Spleen (tissue), 11 donors: ENCODE data around the gene EEF2. TPM values are rescaled to one million over a fixed set of nuclear protein-coding genes. Genes with fewer than 3 reads are reported as not detected.
A peak's percentile ranks its signal among the peaks of the same experiment; 100 is the strongest.

Source experiments
- DNase-seq: peaks from one replicate; pipeline ENCODE4 v3.0.0-alpha.2; 2020
- H3K27ac ChIP-seq, 8 donors: fragments of 200-600 bp; sonication (generic) in 7 of 8; 1 replicate in 4 of 8; 2 replicates in 4 of 8; pipeline versions ENCODE4 v1.5.0 to v1.8.0; 2016 to 2021; ENCODE audit warnings: inconsistent platforms in 4 of 8, mild to moderate bottlenecking in 4 of 8, moderate library complexity in 1 of 8
- H3K27me3 ChIP-seq, 7 donors: fragments of 200-600 bp; sonication (generic) in 6 of 7; replicated peaks in 1 of 7; 1 replicate in 4 of 7; 2 replicates in 3 of 7; pipeline versions ENCODE4 v1.5.0 to v1.8.0; 2016 to 2021; ENCODE audit warnings: inconsistent platforms in 3 of 7, mild to moderate bottlenecking in 1 of 7
- H3K36me3 ChIP-seq, 6 donors: fragments of 200-600 bp; sonication (generic) in 5 of 6; 1 replicate in 4 of 6; 2 replicates in 2 of 6; pipeline versions ENCODE4 v1.5.0 to v1.8.0; 2016 to 2021; ENCODE audit warnings: inconsistent platforms in 2 of 6
- H3K4me1 ChIP-seq, 6 donors: fragments of 200-600 bp; sonication (generic) in 5 of 6; 1 replicate in 3 of 6; 2 replicates in 3 of 6; pipeline versions ENCODE4 v1.5.0 to v1.8.0; 2016 to 2021; ENCODE audit warnings: inconsistent platforms in 3 of 6
- H3K4me3 ChIP-seq, 8 donors: fragments of 200-600 bp; sonication (generic) in 7 of 8; 1 replicate in 4 of 8; 2 replicates in 4 of 8; pipeline versions ENCODE4 v1.5.0 to v1.8.0; 2016 to 2021; ENCODE audit warnings: inconsistent platforms in 4 of 8, mild to moderate bottlenecking in 4 of 8, moderate library complexity in 2 of 8
- H3K9me3 ChIP-seq, 8 donors: fragments of 200-600 bp; sonication (generic) in 7 of 8; 1 replicate in 4 of 8; 2 replicates in 4 of 8; pipeline versions ENCODE4 v1.5.0 to v1.8.0; 2016 to 2021; ENCODE audit warnings: inconsistent platforms in 4 of 8
- POLR2A ChIP-seq, 3 donors: fragments of 450-650 bp; IDR thresholded peaks; one replicate each; pipeline ENCODE4 v1.5.1; 2017; ENCODE audit warnings: antibody characterized with exemption in 3 of 3, mild to moderate bottlenecking in 1 of 3
- POLR2AphosphoS5 ChIP-seq, 3 donors: sonication (generic); formaldehyde crosslinking; IDR thresholded peaks; one replicate each; pipeline ENCODE4 v1.5.1; 2017; ENCODE audit warnings: antibody characterized with exemption in 3 of 3
- WGBS, 5 donors: extraction: QIAGEN DNeasy Blood & Tissue Kit in 3 of 5; methylation state at CpG; one replicate each; pipeline versions ENCODE4 v1.1.5 to v1.1.7; 2013 to 2018; 5-methylcytosine and 5-hydroxymethylcytosine counted together
- intact Hi-C: fragments of 100-400 bp; cut with DNase I; formaldehyde crosslinking; loops from one replicate; pipeline ENCODE4 v1.15.0; 2023; ENCODE audit warnings: low total_unique reads
- polyA plus RNA-seq, 3 donors: library from polyadenylated mRNA; stranded (reverse); fragments of 200-250 nt; gene quantifications; one replicate each; pipeline ENCODE4 v1.2.1, GENCODE V29; 2013
- total RNA-seq, 7 donors: library from RNA; depleted of rRNA in 3 of 7; stranded (reverse); fragments of >200 nt in 3 of 7; fragmentation: NEBNext Ultra II Directional in 4 of 7; extraction: Animal tissue kit (Norgen Biotek cat#: 25700) in 4 of 7; gene quantifications; one replicate each; pipeline versions ENCODE4 v1.1.0 to v1.2.1, GENCODE V29; 2016 to 2021
- TF ChIP-seq, protein P1 (sequence below), 11 experiments: fragments of 200-600 bp in 7 of 11; fragments of 450-650 bp in 4 of 11; sonication (generic) in 4 of 11; IDR thresholded peaks in 8 of 11; conservative IDR thresholded peaks in 3 of 11; 1 replicate in 7 of 11; 2 replicates in 4 of 11; pipeline versions ENCODE4 v1.4.0 to v1.8.0; 2016 to 2021; ENCODE audit warnings: antibody characterized with exemption in 11 of 11, inconsistent platforms in 4 of 11, mild to moderate bottlenecking in 1 of 11
- donor health status: healthy with polysubstance abuse.
- donor health status: DM: no; HTN: no; CAD: no; lungs with moderate emphysema.
- donor health status: DM: no; HTN: no; CAD: no.
- donor health status: Bipolar disorder and iron deficiency.
- donor health status: healthy.
- donor health status: DM: no; HTN: no; CAD: no.
- donor health status: DM: yes; HTN: yes; CAD: no.

Gene EEF2
- total and polyA plus RNA-seq, 10 donors: 565 to 1,961 (median 1,262) TPM

DNA sequence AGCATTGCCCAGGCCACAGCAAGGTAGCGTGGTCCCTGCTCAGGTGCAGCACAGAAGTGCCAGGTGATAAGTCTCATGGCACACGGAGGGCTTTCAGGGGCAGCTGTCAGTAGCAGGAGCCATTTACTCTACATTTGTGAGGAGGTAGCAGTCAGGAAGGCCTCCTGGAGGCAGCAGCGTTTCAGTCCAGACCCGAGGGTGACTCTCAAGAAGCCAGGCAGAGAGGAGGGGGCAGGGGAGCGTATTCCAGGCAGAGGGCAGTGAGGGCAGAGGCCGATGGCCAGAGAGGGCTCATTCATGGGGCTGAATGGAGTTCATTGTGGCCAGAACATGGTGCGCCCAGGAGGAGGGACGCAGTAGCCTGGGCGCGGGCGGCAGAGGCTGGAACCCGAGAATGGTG lies 31.2 kb upstream of the EEF2 start:
- peaks cover 0 to 86% (median 38%) of the 10 kb centered on the region in 6 donors for H3K4me1 ChIP-seq
- no peak for DNase-seq
- TF ChIP-seq POLR2A (IDR thresholded peaks at IDR 0.05): no peak
- TF ChIP-seq, protein P1, sequence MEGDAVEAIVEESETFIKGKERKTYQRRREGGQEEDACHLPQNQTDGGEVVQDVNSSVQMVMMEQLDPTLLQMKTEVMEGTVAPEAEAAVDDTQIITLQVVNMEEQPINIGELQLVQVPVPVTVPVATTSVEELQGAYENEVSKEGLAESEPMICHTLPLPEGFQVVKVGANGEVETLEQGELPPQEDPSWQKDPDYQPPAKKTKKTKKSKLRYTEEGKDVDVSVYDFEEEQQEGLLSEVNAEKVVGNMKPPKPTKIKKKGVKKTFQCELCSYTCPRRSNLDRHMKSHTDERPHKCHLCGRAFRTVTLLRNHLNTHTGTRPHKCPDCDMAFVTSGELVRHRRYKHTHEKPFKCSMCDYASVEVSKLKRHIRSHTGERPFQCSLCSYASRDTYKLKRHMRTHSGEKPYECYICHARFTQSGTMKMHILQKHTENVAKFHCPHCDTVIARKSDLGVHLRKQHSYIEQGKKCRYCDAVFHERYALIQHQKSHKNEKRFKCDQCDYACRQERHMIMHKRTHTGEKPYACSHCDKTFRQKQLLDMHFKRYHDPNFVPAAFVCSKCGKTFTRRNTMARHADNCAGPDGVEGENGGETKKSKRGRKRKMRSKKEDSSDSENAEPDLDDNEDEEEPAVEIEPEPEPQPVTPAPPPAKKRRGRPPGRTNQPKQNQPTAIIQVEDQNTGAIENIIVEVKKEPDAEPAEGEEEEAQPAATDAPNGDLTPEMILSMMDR (IDR thresholded peaks at IDR 0.05 in 8 of 11, conservative IDR thresholded peaks at IDR 0.05 in 3 of 11): no peak
- TF ChIP-seq POLR2AphosphoS5 (IDR thresholded peaks at IDR 0.05): no peak
- WGBS, 5 donors: 88 to 94% (median 92%) methylated on average over 11 to 12 of the region's 12 CpGs
- peak overlapping the region in 5 of 8 donors; percentile 17 to 63 (median 46) for H3K27ac ChIP-seq
- intact Hi-C loops: no loop called here
- H3K36me3 ChIP-seq: peaks cover 0 to 96% (median 45%) of the 10 kb centered on the region in 6 donors
- H3K4me3 ChIP-seq: no peak overlapping the region
- H3K27me3 ChIP-seq: no peaks in the 10 kb centered on the region
- no peaks in the 10 kb centered on the region for H3K9me3 ChIP-seq

DNA sequence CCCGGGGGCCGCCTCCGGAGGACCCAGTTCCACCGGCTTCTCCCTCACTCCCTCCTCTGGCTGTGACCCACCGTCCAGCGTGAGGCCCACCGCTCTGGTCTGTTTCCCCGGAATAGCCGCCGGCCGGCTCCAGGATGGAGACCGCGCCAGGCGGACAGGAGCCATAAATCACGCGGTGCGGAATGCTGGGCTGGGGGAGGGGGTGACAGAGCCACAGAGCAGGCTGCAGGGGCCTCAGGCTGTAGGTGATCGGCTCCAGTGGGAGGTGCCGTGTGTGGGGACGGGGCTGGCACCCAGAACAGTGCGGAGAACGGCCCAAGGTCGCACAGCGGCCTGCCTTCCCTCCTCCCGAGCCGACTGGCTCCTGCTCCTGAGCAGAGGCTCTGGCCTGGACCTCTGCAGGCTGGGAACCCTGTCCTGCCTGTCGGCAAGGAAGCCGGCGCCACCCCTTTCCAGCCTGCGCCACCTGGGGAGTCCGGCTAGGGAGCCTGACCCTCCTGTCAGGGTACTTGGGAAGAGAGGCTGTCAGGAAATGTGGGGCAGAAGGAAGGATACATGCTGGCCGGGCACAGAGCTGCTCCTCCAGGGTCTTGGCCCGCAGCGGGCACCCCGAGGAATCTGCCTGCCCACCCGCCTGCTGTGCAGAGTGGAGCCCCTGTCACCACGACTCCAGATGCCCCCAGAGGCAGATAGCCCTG lies 30.6 kb upstream of the EEF2 start:
- 52 to 68% (median 65%) methylated on average over 28 to 37 of the region's 37 CpGs for WGBS, 5 donors
- Histone ChIP-seq H3K4me1 (peaks cover 5 to 86% (median 42%) of the 10 kb centered on the region in 6 donors), H3K9me3 (no peaks in the 10 kb centered on the region), H3K27ac (peak overlapping the region in 5 of 8 donors; percentile 17 to 63 (median 46)), H3K36me3 (peaks cover 0 to 95% (median 46%) of the 10 kb centered on the region in 6 donors), H3K4me3 (peak overlapping the region in 1 of 8 donors; percentile 29), H3K27me3 (no peaks in the 10 kb centered on the region)
- no peak for TF ChIP-seq POLR2A (IDR thresholded peaks at IDR 0.05)
- TF ChIP-seq POLR2AphosphoS5 (IDR thresholded peaks at IDR 0.05): peak in 1 of 3 donors; percentile 7
- DNase-seq: no peak
- intact Hi-C loops: no loop called here

DNA sequence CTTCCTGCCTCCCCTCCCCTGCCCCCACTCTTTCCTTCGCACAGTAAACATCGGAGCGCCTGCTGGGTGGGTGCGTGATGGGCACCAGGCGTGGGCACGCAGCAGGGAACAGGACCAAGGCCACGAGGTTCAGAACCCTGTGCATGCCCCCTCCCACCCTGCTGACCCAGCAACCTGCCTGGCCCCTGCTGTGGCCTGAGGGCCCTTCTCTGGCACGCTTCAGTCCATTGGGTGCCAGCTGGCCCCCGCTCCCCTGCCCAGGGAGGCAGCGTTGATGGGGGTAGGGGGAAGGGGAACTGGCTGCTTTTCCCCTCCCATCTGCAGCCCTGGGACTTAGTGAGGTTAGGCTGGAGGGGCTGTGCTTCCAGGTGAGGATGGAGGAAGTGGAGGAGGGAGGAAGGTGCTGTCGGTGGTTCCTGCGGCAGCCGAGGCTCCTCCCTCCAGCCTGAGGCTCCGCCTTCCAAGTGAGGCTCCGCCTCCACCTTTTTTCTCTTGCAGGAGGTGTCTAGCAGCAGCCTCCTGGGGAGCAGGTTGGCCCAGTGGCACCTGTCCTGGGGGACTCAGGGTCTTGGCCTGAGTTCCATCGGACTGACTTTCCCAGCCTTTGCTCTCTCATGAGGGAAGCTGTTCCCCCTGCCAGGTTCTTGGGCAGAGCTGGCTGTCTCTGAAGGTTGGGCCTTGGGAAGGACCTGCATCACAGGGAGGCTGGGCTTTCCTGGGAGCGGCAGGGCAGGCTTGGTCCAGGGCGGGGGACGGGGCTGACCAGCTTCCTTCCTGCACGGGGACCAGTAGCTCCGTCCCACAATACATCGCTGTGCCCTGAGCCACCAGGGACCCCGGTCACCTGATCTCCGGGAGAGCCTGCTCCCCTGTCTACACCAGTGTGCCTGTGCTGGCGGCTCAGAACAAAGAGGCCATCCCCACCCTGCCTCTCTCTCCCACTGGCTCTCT lies 29.6 kb upstream of the EEF2 start:
- peaks cover 0 to 95% (median 51%) of the 10 kb centered on the region in 6 donors for H3K36me3 ChIP-seq
- H3K27ac ChIP-seq: peak overlapping the region in 6 of 8 donors; percentile 17 to 63 (median 45)
- intact Hi-C loops: no loop called here

DNA sequence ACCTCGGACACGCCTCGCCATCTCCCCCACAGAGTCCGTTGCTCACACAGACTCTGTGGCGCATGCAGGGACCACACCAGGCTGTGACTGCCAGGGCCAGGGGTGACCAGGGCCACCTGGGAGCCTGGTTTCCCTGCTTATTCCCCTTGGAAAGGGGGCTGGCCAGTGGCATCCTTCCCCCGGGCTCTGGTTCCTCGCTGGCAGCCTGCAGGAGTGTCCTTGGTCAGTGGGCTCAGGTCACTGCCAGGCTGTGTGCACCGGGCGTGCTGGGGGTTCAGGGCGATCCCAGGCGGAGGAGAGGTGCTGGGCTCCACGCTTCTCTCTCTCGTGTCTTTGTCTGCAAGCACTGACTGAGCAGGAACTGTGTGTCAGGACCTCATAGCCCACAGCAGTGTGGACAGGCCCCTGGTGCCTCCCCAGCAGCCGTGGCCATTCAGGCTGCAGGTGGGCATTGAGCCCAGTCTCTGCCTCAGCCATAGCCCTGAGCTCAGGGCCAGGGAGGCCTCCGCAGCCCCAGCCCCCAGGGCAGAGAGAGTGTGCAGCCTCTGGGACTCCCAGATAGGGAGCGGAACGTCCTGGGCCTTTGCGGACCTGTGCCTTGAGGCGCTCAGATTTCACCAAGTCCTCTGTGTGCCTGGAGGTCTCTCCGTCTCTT lies 28.8 kb upstream of the EEF2 start:
- no peaks in the 10 kb centered on the region for H3K27me3 ChIP-seq
- H3K4me1 ChIP-seq: peaks cover 22 to 87% (median 56%) of the 10 kb centered on the region in 6 donors
- intact Hi-C loops: no loop called here
- WGBS, 5 donors: 88 to 98% (median 94%) methylated on average over 5 to 20 of the region's 20 CpGs
- H3K36me3 ChIP-seq: peaks cover 0 to 90% (median 51%) of the 10 kb centered on the region in 6 donors
- no peaks in the 10 kb centered on the region for H3K9me3 ChIP-seq
- DNase-seq: no peak
- peak overlapping the region in 1 of 8 donors; percentile 58 for H3K27ac ChIP-seq
- no peak overlapping the region for H3K4me3 ChIP-seq
- TF ChIP-seq POLR2A (IDR thresholded peaks at IDR 0.05) (no peak), POLR2AphosphoS5 (IDR thresholded peaks at IDR 0.05) (peak in 1 of 3 donors; percentile 0)
- TF ChIP-seq, protein P1 (IDR thresholded peaks at IDR 0.05 in 8 of 11, conservative IDR thresholded peaks at IDR 0.05 in 3 of 11): no peak

More for the DNA sequence above, 29.6 kb upstream of the EEF2 start:
- H3K9me3 ChIP-seq: no peaks in the 10 kb centered on the region
- peak in 1 of 3 donors; percentile 35 for TF ChIP-seq POLR2AphosphoS5 (IDR thresholded peaks at IDR 0.05)
- TF ChIP-seq, protein P1 (IDR thresholded peaks at IDR 0.05 in 8 of 11, conservative IDR thresholded peaks at IDR 0.05 in 3 of 11): no peak
- TF ChIP-seq POLR2A (IDR thresholded peaks at IDR 0.05): no peak
- no peaks in the 10 kb centered on the region for H3K27me3 ChIP-seq
- 54 to 65% (median 61%) methylated on average over 14 to 25 of the region's 25 CpGs for WGBS, 5 donors
- no peak for DNase-seq
- peak overlapping the region in 1 of 8 donors; percentile 29 for H3K4me3 ChIP-seq
- H3K4me1 ChIP-seq: peaks cover 14 to 87% (median 51%) of the 10 kb centered on the region in 6 donors
